A549 treated with RU486 at 1 μM for 4 hours (cell line): ENCODE results near the gene LRTM1. TPM values are rescaled to one million over a fixed set of nuclear protein-coding genes. Genes with fewer than 3 reads are reported as not detected.

Experiments used
- total RNA-seq: library from RNA; stranded (reverse); fragments of 200-300 nt; extraction: Qiagen RNA extraction; gene quantifications from 5 replicates; pipeline ENCODE4 v1.2.3, GENCODE V29; 2022; ENCODE audit warnings: low read depth

Gene LRTM1
- total RNA-seq, result not detected in 5 replicates

DNA sequence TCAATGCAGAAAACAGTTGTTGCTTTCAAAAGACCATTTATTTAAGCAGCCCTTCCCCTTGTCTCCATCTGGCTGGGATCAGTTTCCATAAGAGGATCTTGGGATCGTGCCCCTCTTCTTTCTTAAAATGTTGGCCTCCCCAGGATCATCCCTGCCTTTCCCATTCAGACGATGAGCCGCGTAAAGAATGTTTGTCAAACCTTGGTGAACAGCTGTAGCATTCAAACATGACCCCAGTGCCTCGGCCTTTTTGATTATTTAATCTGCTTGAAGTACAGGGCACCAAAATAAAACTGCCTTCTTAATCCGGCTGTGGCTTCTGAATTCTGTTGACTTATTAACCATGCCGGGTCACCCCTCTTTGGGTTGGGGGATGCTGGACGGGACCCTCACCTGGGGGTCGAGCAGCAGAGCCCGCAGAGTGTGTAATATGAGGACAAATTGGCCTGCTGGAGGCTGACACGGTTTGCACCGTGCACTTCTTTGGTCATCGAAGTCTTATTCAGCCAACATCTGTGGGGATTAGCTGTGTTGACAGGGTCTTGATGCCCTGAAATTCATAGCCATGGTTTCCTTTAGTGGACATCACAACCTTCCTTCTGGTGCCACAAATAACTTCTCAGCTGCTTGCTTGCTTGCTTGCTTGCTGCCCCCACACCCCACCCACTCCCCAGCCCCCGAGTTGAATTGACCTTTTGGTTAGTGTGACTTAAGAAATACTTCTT is at the start of gene LRTM1:
LRTM1 (minus strand) TSS at position 14 of the 725 bp plus-strand sequence. CDS start 148 bp downstream, outside the sequence.

